K562 (cell line): ENCODE results near the gene RPLP2.

Source experiments
- ATF1 ChIP-seq, 2 experiments: fragments of 450-650 bp in 1 of 2; IDR thresholded peaks; 2 replicates each; pipeline ENCODE4 v1.6.1; 2016; ENCODE audit warnings: missing compliant biosample characterization in 1 of 2, missing genetic modification characterization in 1 of 2
- IFI16 ChIP-seq: fragments of 250-450 bp; sonication (Bioruptor Pico); IDR thresholded peaks from 2 replicates; pipeline ENCODE4 v2.1.2; 2022; ENCODE audit warnings: mild to moderate bottlenecking, inconsistent platforms
- MXI1 ChIP-seq: IDR thresholded peaks from 2 replicates; pipeline ENCODE4 v1.6.1; 2011; ENCODE audit warnings: low read depth, mild to moderate bottlenecking, improper control_type of control experiment, low read length

DNA sequence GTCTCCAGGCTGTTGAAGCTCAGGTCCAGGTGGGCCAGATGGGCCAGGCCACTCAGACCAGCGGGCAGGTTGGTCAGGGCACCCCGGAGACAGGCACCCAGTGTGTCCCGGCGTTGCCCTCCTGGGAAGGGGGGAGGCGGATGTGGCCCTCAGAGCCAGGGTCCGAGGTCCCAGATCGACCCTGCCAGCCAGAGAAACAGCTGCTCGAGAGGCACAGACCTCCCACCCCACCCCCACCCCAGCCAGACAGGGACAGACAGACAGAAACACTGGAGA is 6.4 kb upstream of the RPLP2 start:
- TF ChIP-seq ATF1 (CRISPR knock-in tag; IDR thresholded peaks at IDR 0.05) (no peak), ATF1 (tag; IDR thresholded peaks at IDR 0.05) (no peak), MXI1 (no peak), IFI16 (CRISPR knock-in tag) (no peak)
